ENCODE data around the gene SMC3. TPM values are rescaled to one million over a fixed set of nuclear protein-coding genes. Genes with fewer than 3 reads are reported as not detected.
A peak's percentile ranks its signal among the peaks of the same experiment; 100 is the strongest.

Gene SMC3
- total and polyA plus RNA-seq, 2 of the 13 experiments (the other 11 are each of a cell fraction or from before 2014, with no cell fraction given), result 11.7 to 48.0 TPM

DNA sequence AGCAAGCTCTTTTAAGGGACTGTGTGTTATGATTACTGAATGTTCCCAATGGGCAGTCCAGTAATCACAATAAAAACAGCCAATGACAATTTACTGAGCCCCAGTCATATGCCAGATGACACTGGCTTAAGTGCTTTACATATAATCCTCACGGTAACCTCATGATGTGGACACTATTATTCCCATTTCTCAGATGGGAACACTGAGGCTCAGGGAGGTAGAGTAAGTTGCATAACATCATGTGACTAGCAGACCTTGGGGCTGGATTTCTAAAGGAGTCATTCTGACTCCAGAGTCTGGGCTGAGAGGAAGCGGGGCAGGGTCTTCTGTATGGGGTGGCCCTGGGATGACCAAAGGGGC lies 69.1 kb downstream of the SMC3 start:
- DNase-seq (ENCODE audit: low spot score), result no peak
- Histone ChIP-seq H3K4me1 (ENCODE audit: insufficient read depth, low read length) (peaks cover 5% of the 10 kb centered on the region), H3K79me2 (ENCODE audit: insufficient read depth, low read length) (no peaks in the 10 kb centered on the region), H4K20me1 (ENCODE audit: insufficient read depth, low read length) (no peaks in the 10 kb centered on the region), H3K9ac (ENCODE audit: insufficient read depth, low read depth, low read length) (no peak overlapping the region), H2AFZ (ENCODE audit: low read length) (no peak overlapping the region), H3K4me3 (replicated peaks in 1 of 3; ENCODE audit: insufficient read depth in 1 of 3, low read depth in 2 of 3, low read length in 3 of 3) (no peak overlapping the region), H3K36me3 (replicated peaks in 1 of 2; ENCODE audit: control insufficient read depth in 1 of 2, insufficient read depth in 2 of 2, low read length in 2 of 2) (no peaks in the 10 kb centered on the region), H3K27ac (ENCODE audit: extremely low read length, insufficient read depth, low read length) (no peak overlapping the region), H3K4me2 (ENCODE audit: low read depth, low read length) (no peak overlapping the region), H3K9me3 (ENCODE audit: low read length) (no peaks in the 10 kb centered on the region), H3K27me3 (ENCODE audit: control insufficient read depth in 1 of 2, insufficient read depth in 2 of 2, low read length in 2 of 2) (peaks cover 0 to 11% of the 10 kb centered on the region in 2 experiments; a peak in 3 of 5 replicates)
- TF ChIP-seq ZSCAN20 (CRISPR knock-in tag; IDR thresholded peaks at IDR 0.05; ENCODE audit: borderline replicate concordance) (no peak), ZNF629 (CRISPR knock-in tag; conservative IDR thresholded peaks at IDR 0.05) (peak; percentile 82)
- POLR2A ChIA-PET, result no interaction called here
- no TSS peak for BruUV-seq (replicated peaks)
- no peak for FAIRE-seq
- CTCF ChIA-PET (ENCODE audit: low intra/inter-chr PET ratio, low total read pairs), result no interaction called here
- intact Hi-C loops (cut with micrococcal nuclease; ENCODE audit: unreplicated experiment), result no loop called here
- 35% methylated on average over 2 of the region's 2 CpGs for WGBS (ENCODE audit: low lambda C conversion rate)
- ATAC-seq, result no peak
- in situ Hi-C loops (cut with HindIII; ENCODE audit: extremely low pct_ligation_motif_present, low pct_unique_long_range_greater_than_20kb), result no loop called here

DNA sequence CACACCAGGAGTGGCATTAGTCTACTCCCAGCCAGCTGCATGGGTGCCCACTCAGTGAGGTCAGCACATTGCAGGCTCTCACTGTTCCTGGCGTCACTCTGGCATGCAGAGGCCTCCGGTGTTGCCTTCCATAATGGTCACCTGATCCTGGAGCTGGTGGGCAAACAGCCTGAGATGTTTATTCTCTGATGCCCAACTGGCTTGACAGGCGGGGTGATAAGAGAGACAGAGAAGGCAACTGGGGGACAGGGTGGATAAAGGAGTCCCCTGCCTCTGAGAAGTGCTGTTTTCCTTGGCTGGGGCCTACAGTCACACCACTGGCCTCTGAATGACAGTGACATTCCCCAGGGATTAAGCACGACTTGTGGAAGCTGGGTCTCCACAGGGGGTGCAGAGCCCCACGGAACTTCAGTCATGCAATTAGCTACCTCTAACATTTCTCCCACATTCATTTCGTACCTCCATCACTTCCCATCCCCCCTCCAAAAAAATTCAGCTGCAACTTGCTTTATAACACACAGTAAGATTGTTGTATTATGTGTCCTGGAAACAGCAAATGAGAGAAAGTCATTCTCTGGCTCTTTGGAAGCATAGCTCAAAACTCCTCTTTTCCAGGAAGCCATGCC lies 69.5 kb downstream of the SMC3 start:
- ChIA-PET CTCF (ENCODE audit: low intra/inter-chr PET ratio, low total read pairs) (no interaction called here), POLR2A (no interaction called here)
- no peak overlapping the region for H3K4me2 ChIP-seq (ENCODE audit: low read depth, low read length)
- in situ Hi-C loops (cut with HindIII; ENCODE audit: extremely low pct_ligation_motif_present, low pct_unique_long_range_greater_than_20kb), result no loop called here
- H3K27ac ChIP-seq (ENCODE audit: extremely low read length, insufficient read depth, low read length), result no peak overlapping the region
- no TSS peak for BruUV-seq (replicated peaks)
- no peak overlapping the region for H2AFZ ChIP-seq (ENCODE audit: low read length)
- peaks cover 6% of the 10 kb centered on the region for H3K4me1 ChIP-seq (ENCODE audit: insufficient read depth, low read length)
- intact Hi-C loops (cut with micrococcal nuclease; ENCODE audit: unreplicated experiment), result no loop called here
- DNase-seq (ENCODE audit: low spot score) (peak; percentile 15), FAIRE-seq (no peak), ATAC-seq (peak; percentile 34; the same call in 2 of the 3 replicates)
- H3K79me2 ChIP-seq (ENCODE audit: insufficient read depth, low read length), result no peaks in the 10 kb centered on the region
- H3K9me3 ChIP-seq (ENCODE audit: low read length), result no peaks in the 10 kb centered on the region
- H3K4me3 ChIP-seq (replicated peaks in 1 of 3; ENCODE audit: insufficient read depth in 1 of 3, low read depth in 2 of 3, low read length in 3 of 3), result no peak overlapping the region
- no peaks in the 10 kb centered on the region for H4K20me1 ChIP-seq (ENCODE audit: insufficient read depth, low read length)
- no peaks in the 10 kb centered on the region for H3K36me3 ChIP-seq (replicated peaks in 1 of 2; ENCODE audit: control insufficient read depth in 1 of 2, insufficient read depth in 2 of 2, low read length in 2 of 2)
- WGBS (ENCODE audit: low lambda C conversion rate), result 0% methylated on average over 3 of the region's 6 CpGs
- H3K9ac ChIP-seq (ENCODE audit: insufficient read depth, low read depth, low read length), result no peak overlapping the region
- H3K27me3 ChIP-seq (ENCODE audit: control insufficient read depth in 1 of 2, insufficient read depth in 2 of 2, low read length in 2 of 2), result peaks cover 0 to 16% of the 10 kb centered on the region in 2 experiments; a peak in 3 of 5 replicates
- TF ChIP-seq NFYC (CRISPR knock-in tag; IDR thresholded peaks at IDR 0.05) (no peak), JUNB (CRISPR knock-in tag; IDR thresholded peaks at IDR 0.05; ENCODE audit: borderline replicate concordance) (no peak), SAFB2 (CRISPR knock-in tag; IDR thresholded peaks at IDR 0.05; ENCODE audit: borderline replicate concordance, low read depth) (no peak), ZNF136 (CRISPR knock-in tag; IDR thresholded peaks at IDR 0.05; ENCODE audit: low read depth) (no peak), HDAC2 (CRISPR knock-in tag; IDR thresholded peaks at IDR 0.05) (no peak), SNAI1 (CRISPR knock-in tag; IDR thresholded peaks at IDR 0.05; ENCODE audit: borderline replicate concordance) (no peak), SMAD3 (CRISPR knock-in tag; IDR thresholded peaks at IDR 0.05) (no peak)
- TF ChIP-seq, protein P1, sequence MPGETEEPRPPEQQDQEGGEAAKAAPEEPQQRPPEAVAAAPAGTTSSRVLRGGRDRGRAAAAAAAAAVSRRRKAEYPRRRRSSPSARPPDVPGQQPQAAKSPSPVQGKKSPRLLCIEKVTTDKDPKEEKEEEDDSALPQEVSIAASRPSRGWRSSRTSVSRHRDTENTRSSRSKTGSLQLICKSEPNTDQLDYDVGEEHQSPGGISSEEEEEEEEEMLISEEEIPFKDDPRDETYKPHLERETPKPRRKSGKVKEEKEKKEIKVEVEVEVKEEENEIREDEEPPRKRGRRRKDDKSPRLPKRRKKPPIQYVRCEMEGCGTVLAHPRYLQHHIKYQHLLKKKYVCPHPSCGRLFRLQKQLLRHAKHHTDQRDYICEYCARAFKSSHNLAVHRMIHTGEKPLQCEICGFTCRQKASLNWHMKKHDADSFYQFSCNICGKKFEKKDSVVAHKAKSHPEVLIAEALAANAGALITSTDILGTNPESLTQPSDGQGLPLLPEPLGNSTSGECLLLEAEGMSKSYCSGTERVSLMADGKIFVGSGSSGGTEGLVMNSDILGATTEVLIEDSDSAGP (CRISPR knock-in tag; IDR thresholded peaks at IDR 0.05; ENCODE audit: borderline replicate concordance), result no peak
- TF ChIP-seq, protein P2, sequence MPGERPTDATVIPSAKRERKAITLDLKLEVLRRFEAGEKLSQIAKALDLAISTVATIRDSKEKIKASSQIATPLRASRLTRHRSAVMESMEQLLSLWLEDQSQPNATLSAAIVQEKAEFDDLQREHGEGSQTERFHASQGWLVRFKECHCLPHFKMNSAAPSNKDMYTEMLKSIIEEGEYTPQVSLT (CRISPR knock-in tag; IDR thresholded peaks at IDR 0.05; ENCODE audit: borderline replicate concordance, low read depth), result no peak
- TF ChIP-seq, protein P3, sequence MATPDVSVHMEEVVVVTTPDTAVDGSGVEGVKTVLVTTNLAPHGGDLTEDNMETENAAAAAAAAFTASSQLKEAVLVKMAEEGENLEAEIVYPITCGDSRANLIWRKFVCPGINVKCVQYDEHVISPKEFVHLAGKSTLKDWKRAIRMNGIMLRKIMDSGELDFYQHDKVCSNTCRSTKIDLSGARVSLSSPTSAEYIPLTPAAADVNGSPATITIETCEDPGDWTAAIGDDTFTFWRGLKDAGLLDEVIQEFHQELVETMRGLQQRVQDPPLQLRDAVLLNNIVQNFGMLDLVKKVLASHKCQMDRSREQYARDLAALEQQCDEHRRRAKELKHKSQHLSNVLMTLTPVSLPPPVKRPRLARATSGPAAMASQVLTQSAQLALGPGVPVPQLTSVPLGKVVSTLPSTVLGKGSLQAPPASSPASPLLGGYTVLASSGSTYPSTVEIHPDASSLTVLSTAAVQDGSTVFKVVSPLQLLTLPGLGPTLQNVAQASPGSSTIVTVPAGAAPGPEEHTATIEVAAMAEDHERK (CRISPR knock-in tag; IDR thresholded peaks at IDR 0.05; ENCODE audit: low read depth), result no peak
- TF ChIP-seq, protein P4, sequence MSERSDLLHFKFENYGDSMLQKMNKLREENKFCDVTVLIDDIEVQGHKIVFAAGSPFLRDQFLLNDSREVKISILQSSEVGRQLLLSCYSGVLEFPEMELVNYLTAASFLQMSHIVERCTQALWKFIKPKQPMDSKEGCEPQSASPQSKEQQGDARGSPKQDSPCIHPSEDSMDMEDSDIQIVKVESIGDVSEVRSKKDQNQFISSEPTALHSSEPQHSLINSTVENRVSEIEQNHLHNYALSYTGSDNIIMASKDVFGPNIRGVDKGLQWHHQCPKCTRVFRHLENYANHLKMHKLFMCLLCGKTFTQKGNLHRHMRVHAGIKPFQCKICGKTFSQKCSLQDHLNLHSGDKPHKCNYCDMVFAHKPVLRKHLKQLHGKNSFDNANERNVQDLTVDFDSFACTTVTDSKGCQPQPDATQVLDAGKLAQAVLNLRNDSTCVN (CRISPR knock-in tag; IDR thresholded peaks at IDR 0.05; ENCODE audit: borderline replicate concordance), result no peak
